IMR-90 (cell line): ENCODE results near the gene TCF12.

Source experiments
- CTCF ChIP-seq: conservative IDR thresholded peaks from 2 replicates; pipeline ENCODE4 v1.5.1; 2012; ENCODE audit warnings: mild to moderate bottlenecking, low read depth, low read length, improper control_type of control experiment
- POLR2A ChIP-seq: IDR thresholded peaks from 2 replicates; pipeline ENCODE4 v1.6.1; 2012; ENCODE audit warnings: mild to moderate bottlenecking, low read depth, low read length

DNA sequence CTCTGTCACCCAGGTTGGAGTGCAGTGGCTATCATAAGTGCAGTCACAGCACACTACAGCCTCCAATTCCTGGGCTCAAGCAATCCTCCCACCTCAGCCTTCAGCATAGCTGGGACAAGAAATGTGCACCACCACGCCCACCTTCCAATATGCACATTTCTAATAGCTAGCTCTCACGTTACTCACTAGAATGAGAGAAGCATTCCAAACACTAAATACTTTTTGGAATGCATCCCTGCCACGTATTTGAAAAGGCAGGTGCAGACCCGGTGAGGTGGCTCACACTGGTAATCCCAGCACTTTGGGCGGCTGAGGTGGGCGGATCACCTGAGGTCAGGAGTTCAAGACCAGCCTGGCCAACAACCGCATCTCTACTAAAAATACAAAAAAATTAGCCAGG, 7.6 kb upstream of the TCF12 start:
- TF ChIP-seq POLR2A (no peak), CTCF (no peak)
